ENCODE results near the gene NHSL2.

GRCh38 chrX:71949844-71950445 lies 39.3 kb downstream of the NHSL2 start:
- TF ChIP-seq, protein P1, sequence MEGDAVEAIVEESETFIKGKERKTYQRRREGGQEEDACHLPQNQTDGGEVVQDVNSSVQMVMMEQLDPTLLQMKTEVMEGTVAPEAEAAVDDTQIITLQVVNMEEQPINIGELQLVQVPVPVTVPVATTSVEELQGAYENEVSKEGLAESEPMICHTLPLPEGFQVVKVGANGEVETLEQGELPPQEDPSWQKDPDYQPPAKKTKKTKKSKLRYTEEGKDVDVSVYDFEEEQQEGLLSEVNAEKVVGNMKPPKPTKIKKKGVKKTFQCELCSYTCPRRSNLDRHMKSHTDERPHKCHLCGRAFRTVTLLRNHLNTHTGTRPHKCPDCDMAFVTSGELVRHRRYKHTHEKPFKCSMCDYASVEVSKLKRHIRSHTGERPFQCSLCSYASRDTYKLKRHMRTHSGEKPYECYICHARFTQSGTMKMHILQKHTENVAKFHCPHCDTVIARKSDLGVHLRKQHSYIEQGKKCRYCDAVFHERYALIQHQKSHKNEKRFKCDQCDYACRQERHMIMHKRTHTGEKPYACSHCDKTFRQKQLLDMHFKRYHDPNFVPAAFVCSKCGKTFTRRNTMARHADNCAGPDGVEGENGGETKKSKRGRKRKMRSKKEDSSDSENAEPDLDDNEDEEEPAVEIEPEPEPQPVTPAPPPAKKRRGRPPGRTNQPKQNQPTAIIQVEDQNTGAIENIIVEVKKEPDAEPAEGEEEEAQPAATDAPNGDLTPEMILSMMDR (IDR thresholded peaks at IDR 0.05 in 4 of 5, conservative IDR thresholded peaks at IDR 0.05 in 1 of 5) = no peak
- TF ChIP-seq POLR2A (IDR thresholded peaks at IDR 0.05) = no peak
